H9 (cell line): ENCODE results near the gene ZNF576. TPM values are rescaled to one million over a fixed set of nuclear protein-coding genes. Genes with fewer than 3 reads are reported as not detected.

Experiments
- DNase-seq: peaks from one replicate; pipeline ENCODE4 v3.0.0-alpha.2; 2017
- H2AFZ ChIP-seq: one replicate; pipeline ENCODE4 v1.6.1; 2013; ENCODE audit warnings: mild to moderate bottlenecking, low read length, control low read depth, moderate library complexity
- H2AK5ac ChIP-seq: 2 replicates; pipeline ENCODE4 v1.6.1; 2013; ENCODE audit warnings: low read length, control low read depth, mixed read lengths; ENCODE audit not compliant: insufficient read length
- H2BK120ac ChIP-seq: one replicate; pipeline ENCODE4 v1.6.1; 2013; ENCODE audit warnings: low read depth, mild to moderate bottlenecking, low read length, control low read depth, inconsistent platforms; ENCODE audit not compliant: poor library complexity, severe bottlenecking
- H2BK12ac ChIP-seq: 2 replicates; pipeline ENCODE4 v1.6.1; 2013; ENCODE audit warnings: low read length, control low read depth, mixed read lengths, low read depth; ENCODE audit not compliant: insufficient read length
- H2BK15ac ChIP-seq: 2 replicates; pipeline ENCODE4 v1.6.1; 2013; ENCODE audit warnings: low read depth, low read length, control low read depth
- H2BK20ac ChIP-seq: one replicate; pipeline ENCODE4 v1.6.1; 2013; ENCODE audit warnings: low read depth, mild to moderate bottlenecking, low read length, control low read depth, inconsistent platforms; ENCODE audit not compliant: poor library complexity, severe bottlenecking
- H2BK5ac ChIP-seq: 2 replicates; pipeline ENCODE4 v1.6.1; 2013; ENCODE audit warnings: low read length, control low read depth, mixed read lengths; ENCODE audit not compliant: insufficient read length
- H3K14ac ChIP-seq: 2 replicates; pipeline ENCODE4 v1.6.1; 2013; ENCODE audit warnings: low read length, control low read depth; ENCODE audit not compliant: insufficient read depth
- H3K18ac ChIP-seq: 2 replicates; pipeline ENCODE4 v1.6.1; 2013; ENCODE audit warnings: low read depth, mild to moderate bottlenecking, mixed read lengths, low read length, control low read depth; ENCODE audit not compliant: insufficient read length
- H3K23ac ChIP-seq: 2 replicates; pipeline ENCODE4 v1.6.1; 2013; ENCODE audit warnings: low read length, control low read depth, mixed read lengths, low read depth; ENCODE audit not compliant: insufficient read length
- H3K23me2 ChIP-seq: 2 replicates; pipeline ENCODE4 v1.6.1; 2013; ENCODE audit warnings: low read depth, mild to moderate bottlenecking, mixed read lengths, low read length, control low read depth; ENCODE audit not compliant: insufficient read length, poor library complexity, severe bottlenecking
- H3K27ac ChIP-seq: 2 replicates; pipeline ENCODE4 v1.5.1; 2013; ENCODE audit warnings: low read length, control low read depth, mixed read lengths, low read depth; ENCODE audit not compliant: insufficient read length
- H3K27me3 ChIP-seq: 2 replicates; pipeline ENCODE4 v1.6.1; 2013; ENCODE audit warnings: low read length, control low read depth, inconsistent platforms; ENCODE audit not compliant: insufficient read depth
- H3K4ac ChIP-seq: 2 replicates; pipeline ENCODE4 v1.6.1; 2013; ENCODE audit warnings: low read depth, mild to moderate bottlenecking, control low read depth, inconsistent platforms, low read length, moderate library complexity
- H3K4me1 ChIP-seq: 2 replicates; pipeline ENCODE4 v1.6.1; 2013; ENCODE audit warnings: low read length, control low read depth, inconsistent platforms; ENCODE audit not compliant: insufficient read depth
- H3K4me2 ChIP-seq: 2 replicates; pipeline ENCODE4 v1.6.1; 2013; ENCODE audit warnings: low read length, control low read depth, mixed read lengths; ENCODE audit not compliant: insufficient read length, insufficient read depth
- H3K56ac ChIP-seq: 2 replicates; pipeline ENCODE4 v1.6.1; 2013; ENCODE audit warnings: low read depth, mild to moderate bottlenecking, mixed read lengths, low read length, control low read depth; ENCODE audit not compliant: insufficient read length
- H3K79me1 ChIP-seq: 2 replicates; pipeline ENCODE4 v1.6.1; 2013; ENCODE audit warnings: low read depth, mild to moderate bottlenecking, moderate library complexity, low read length, control low read depth, inconsistent platforms; ENCODE audit not compliant: insufficient read depth, poor library complexity, severe bottlenecking
- H3K79me2 ChIP-seq: 2 replicates; pipeline ENCODE4 v1.6.1; 2013; ENCODE audit warnings: low read length, control low read depth, inconsistent platforms; ENCODE audit not compliant: insufficient read depth
- H3K9ac ChIP-seq: 2 replicates; pipeline ENCODE4 v1.6.1; 2013; ENCODE audit warnings: low read length, control low read depth, mixed read lengths; ENCODE audit not compliant: insufficient read length; ENCODE audit errors: extremely low read depth
- H3K9me3 ChIP-seq: one replicate; pipeline ENCODE4 v1.6.1; 2013; ENCODE audit warnings: low read depth, low read length, inconsistent platforms; ENCODE audit not compliant: control insufficient read depth
- H3T11ph ChIP-seq: one replicate; pipeline ENCODE4 v1.6.1; 2013; ENCODE audit warnings: mild to moderate bottlenecking, low read length, control low read depth, inconsistent platforms
- H4K20me1 ChIP-seq: one replicate; pipeline ENCODE4 v1.6.1; 2013; ENCODE audit not compliant: control insufficient read depth, insufficient read length, insufficient read depth
- H4K5ac ChIP-seq: 2 replicates; pipeline ENCODE4 v1.6.1; 2013; ENCODE audit warnings: low read depth, mild to moderate bottlenecking, mixed read lengths, low read length, control low read depth; ENCODE audit not compliant: insufficient read length
- H4K8ac ChIP-seq: replicated peaks from 2 replicates; pipeline ENCODE4 v1.6.1; 2013; ENCODE audit warnings: low read length, control low read depth, mixed read lengths, low read depth; ENCODE audit not compliant: insufficient read length
- H4K91ac ChIP-seq: 2 replicates; pipeline ENCODE4 v1.6.1; 2013; ENCODE audit warnings: low read depth, mild to moderate bottlenecking, moderate library complexity, mixed read lengths, low read length, control low read depth; ENCODE audit not compliant: insufficient read length
- H3K27ac Mint-ChIP-seq, 3 experiments: 2 replicates in 2 of 3; 3 replicates in 1 of 3; pipeline ENCODE4 v1.8.0; 2020 to 2021; ENCODE audit warnings: mixed read lengths in 3 of 3, mild to moderate bottlenecking in 1 of 3, moderate library complexity in 1 of 3
- H3K27me3 Mint-ChIP-seq: 2 replicates; pipeline ENCODE4 v1.8.0; 2021; ENCODE audit warnings: low read depth, mild to moderate bottlenecking, moderate library complexity, mixed read lengths
- H3K36me3 Mint-ChIP-seq, 3 experiments: 2 replicates in 2 of 3; 3 replicates in 1 of 3; pipeline ENCODE4 v1.8.0; 2020 to 2021; ENCODE audit warnings: low read depth in 3 of 3, mixed read lengths in 3 of 3; ENCODE audit not compliant: insufficient read depth in 1 of 3
- H3K4me1 Mint-ChIP-seq, 2 experiments: 2 replicates each; pipeline ENCODE4 v1.8.0; 2020; ENCODE audit warnings: mixed read lengths in 2 of 2
- H3K4me3 Mint-ChIP-seq, 2 experiments: 2 replicates in 1 of 2; 3 replicates in 1 of 2; pipeline ENCODE4 v1.8.0; 2020 to 2021; ENCODE audit warnings: mild to moderate bottlenecking in 2 of 2, mixed read lengths in 2 of 2, moderate library complexity in 1 of 2
- H3K9me3 Mint-ChIP-seq, 2 experiments: 2 replicates in 1 of 2; 3 replicates in 1 of 2; pipeline ENCODE4 v1.8.0; 2020; ENCODE audit warnings: mild to moderate bottlenecking in 2 of 2, mixed read lengths in 2 of 2, moderate library complexity in 1 of 2
- CTCF ChIP-seq: fragments of 200-600 bp; sonication (generic); conservative IDR thresholded peaks from 3 replicates; pipeline ENCODE4 v1.8.0; 2021; ENCODE audit warnings: antibody characterized with exemption, mild to moderate bottlenecking
- WGBS: extraction: QIAGEN DNeasy Blood & Tissue Kit; methylation state at CpG from one replicate; pipeline ENCODE4 v1.1.7; 2013; ENCODE audit warnings: missing lambda C conversion rate, low lambda C conversion rate, mixed read lengths; ENCODE audit not compliant: insufficient read length; ENCODE audit errors: extremely low coverage; 5-methylcytosine and 5-hydroxymethylcytosine counted together
- total RNA-seq: library from RNA; stranded (reverse); gene quantifications from 2 replicates; pipeline ENCODE4 v1.2.1, GENCODE V29; 2021

The ZNF576 gene
- total RNA-seq, 1 experiment from 2014 or later = 19.7 TPM

- no peak overlapping the region for H4K91ac ChIP-seq
- no peak overlapping the region for H3K27ac ChIP-seq
- no CpG with 5 or more reads among the region's 2 CpGs for WGBS
Observed at GRCh38 chr19:43582495-43582894, 13.9 kb upstream of the ZNF576 start.

More at GRCh38 chr19:43582495-43582894, 13.9 kb upstream of the ZNF576 start:
- H3K4ac ChIP-seq = no peak overlapping the region
- no peaks in the 10 kb centered on the region for H3K4me1 ChIP-seq
- no peak overlapping the region for H2AK5ac ChIP-seq
- H3K18ac ChIP-seq = no peak overlapping the region
- no peak overlapping the region for H2BK15ac ChIP-seq
- DNase-seq = no peak
- no peak for TF ChIP-seq CTCF
- no peak overlapping the region for H3K9ac ChIP-seq
- no peak overlapping the region for H4K8ac ChIP-seq
- Mint-ChIP-seq H3K4me3 (no peak overlapping the region), H3K4me1 (peaks cover 21 to 30% of the 10 kb centered on the region in 2 experiments), H3K27me3 (no peaks in the 10 kb centered on the region), H3K9me3 (no peaks in the 10 kb centered on the region), H3K36me3 (peaks cover 4 to 22% (median 15%) of the 10 kb centered on the region in 3 experiments; a peak in 4 of 7 replicates), H3K27ac (no peak overlapping the region)
- no peak overlapping the region for H3K4me2 ChIP-seq
- H2BK20ac ChIP-seq = no peak overlapping the region
- no peaks in the 10 kb centered on the region for H3K79me2 ChIP-seq
- H4K5ac ChIP-seq = no peak overlapping the region
- no peak overlapping the region for H2BK5ac ChIP-seq
- H2BK12ac ChIP-seq = no peak overlapping the region
- H4K20me1 ChIP-seq = no peaks in the 10 kb centered on the region
- no peaks in the 10 kb centered on the region for H3K27me3 ChIP-seq
- no peaks in the 10 kb centered on the region for H3K79me1 ChIP-seq
- H3K14ac ChIP-seq = no peak overlapping the region
- H3K23ac ChIP-seq = no peak overlapping the region
- no peak overlapping the region for H3T11ph ChIP-seq
- no peak overlapping the region for H2AFZ ChIP-seq
- H3K9me3 ChIP-seq = no peaks in the 10 kb centered on the region
- no peak overlapping the region for H2BK120ac ChIP-seq
- H3K56ac ChIP-seq = no peak overlapping the region
- peaks cover 5% of the 10 kb centered on the region for H3K23me2 ChIP-seq
